Measurements from ENCODE around the gene CNTNAP2.

GRCh38 chr7:146359176-146359575, 242.6 kb downstream of the CNTNAP2 start:
- TF ChIP-seq CTCF (IDR thresholded peaks at IDR 0.05) (no peak), POLR2A (IDR thresholded peaks at IDR 0.05) (no peak)
